Measurements from ENCODE around the gene CFAP410. TPM values are rescaled to one million over a fixed set of nuclear protein-coding genes. Genes with fewer than 3 reads are reported as not detected.

The CFAP410 gene
- total RNA-seq, 2 donors from 2014 or later = 48.8 to 51.3 TPM

DNA sequence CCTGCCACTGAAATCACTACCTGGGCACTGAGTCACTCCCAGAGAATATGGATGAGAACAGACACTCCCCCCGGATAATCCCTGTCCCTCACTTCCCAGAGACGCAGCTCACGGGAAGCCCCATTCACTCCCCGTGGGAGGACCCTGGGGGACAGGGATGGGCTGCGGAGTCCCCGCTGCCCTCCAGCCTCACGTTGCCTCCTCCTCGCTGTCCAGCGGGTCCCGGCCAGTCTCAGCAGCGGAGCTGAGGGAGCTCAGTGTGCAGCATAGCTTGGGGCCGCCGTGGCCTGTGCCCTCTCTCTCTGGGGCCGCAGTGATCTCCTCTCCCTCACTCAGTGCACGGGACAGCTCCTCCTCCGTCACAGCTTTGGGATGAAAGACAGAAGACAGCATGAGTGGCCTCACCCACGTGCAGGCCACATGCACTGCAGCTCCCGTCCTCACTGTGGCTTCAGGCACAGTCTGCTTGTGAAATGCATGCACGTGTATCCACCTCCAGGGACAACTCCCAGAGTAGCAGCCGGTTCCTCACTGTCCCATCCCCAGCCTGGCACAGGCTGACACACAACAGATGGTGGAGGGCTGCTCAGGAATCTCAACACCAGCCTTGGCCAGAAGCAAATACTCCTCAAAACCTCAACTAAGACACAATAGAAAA lies 7.4 kb downstream of the CFAP410 start:
- H3K36me3 ChIP-seq = peaks cover 10% of the 10 kb centered on the region
- TF ChIP-seq, protein P1, sequence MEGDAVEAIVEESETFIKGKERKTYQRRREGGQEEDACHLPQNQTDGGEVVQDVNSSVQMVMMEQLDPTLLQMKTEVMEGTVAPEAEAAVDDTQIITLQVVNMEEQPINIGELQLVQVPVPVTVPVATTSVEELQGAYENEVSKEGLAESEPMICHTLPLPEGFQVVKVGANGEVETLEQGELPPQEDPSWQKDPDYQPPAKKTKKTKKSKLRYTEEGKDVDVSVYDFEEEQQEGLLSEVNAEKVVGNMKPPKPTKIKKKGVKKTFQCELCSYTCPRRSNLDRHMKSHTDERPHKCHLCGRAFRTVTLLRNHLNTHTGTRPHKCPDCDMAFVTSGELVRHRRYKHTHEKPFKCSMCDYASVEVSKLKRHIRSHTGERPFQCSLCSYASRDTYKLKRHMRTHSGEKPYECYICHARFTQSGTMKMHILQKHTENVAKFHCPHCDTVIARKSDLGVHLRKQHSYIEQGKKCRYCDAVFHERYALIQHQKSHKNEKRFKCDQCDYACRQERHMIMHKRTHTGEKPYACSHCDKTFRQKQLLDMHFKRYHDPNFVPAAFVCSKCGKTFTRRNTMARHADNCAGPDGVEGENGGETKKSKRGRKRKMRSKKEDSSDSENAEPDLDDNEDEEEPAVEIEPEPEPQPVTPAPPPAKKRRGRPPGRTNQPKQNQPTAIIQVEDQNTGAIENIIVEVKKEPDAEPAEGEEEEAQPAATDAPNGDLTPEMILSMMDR (IDR thresholded peaks at IDR 0.05) = no peak
- no peaks in the 10 kb centered on the region for H3K27me3 ChIP-seq (replicated peaks; ENCODE audit: insufficient read depth)
- H3K4me1 ChIP-seq (ENCODE audit: control insufficient read depth in 1 of 2, low read depth in 2 of 2) = no peaks in the 10 kb centered on the region
- no peak for DNase-seq (ENCODE audit: low spot score)
- no peaks in the 10 kb centered on the region for H3K9me3 ChIP-seq
- H3K4me3 ChIP-seq = no peak overlapping the region
- no peak overlapping the region for H3K27ac ChIP-seq
- no peak for ATAC-seq (ENCODE audit: insufficient number of reproducible peaks, low FRiP score, low read depth)

DNA sequence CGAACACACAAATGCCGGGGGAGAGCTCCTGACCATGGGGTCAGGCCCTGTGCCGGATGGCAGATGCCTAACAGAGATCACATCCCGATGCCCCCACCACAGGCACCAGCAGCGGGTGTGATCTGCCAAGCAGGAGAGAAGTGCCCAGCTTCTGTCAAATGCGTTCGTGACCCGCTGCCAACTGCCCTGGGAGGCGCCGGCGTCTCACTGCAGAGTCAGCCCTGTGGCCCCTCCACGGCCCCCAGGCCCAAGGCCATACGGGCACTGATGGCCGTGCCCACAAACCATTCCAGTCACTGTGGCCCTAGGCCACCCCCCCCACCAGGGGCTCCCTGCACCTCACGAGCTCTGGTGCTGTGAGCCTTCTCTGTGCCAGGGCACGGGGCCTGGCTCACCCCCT lies 8.0 kb downstream of the CFAP410 start:
- no peak overlapping the region for H3K27ac ChIP-seq
- no peaks in the 10 kb centered on the region for H3K9me3 ChIP-seq
- no peaks in the 10 kb centered on the region for H3K4me1 ChIP-seq (ENCODE audit: control insufficient read depth in 1 of 2, low read depth in 2 of 2)
- H3K4me3 ChIP-seq = no peak overlapping the region
- H3K36me3 ChIP-seq = peaks cover 10% of the 10 kb centered on the region
- DNase-seq (ENCODE audit: low spot score) (no peak), ATAC-seq (ENCODE audit: insufficient number of reproducible peaks, low FRiP score, low read depth) (no peak)
- TF ChIP-seq, protein P1 (IDR thresholded peaks at IDR 0.05) = no peak
- no peaks in the 10 kb centered on the region for H3K27me3 ChIP-seq (replicated peaks; ENCODE audit: insufficient read depth)

DNA sequence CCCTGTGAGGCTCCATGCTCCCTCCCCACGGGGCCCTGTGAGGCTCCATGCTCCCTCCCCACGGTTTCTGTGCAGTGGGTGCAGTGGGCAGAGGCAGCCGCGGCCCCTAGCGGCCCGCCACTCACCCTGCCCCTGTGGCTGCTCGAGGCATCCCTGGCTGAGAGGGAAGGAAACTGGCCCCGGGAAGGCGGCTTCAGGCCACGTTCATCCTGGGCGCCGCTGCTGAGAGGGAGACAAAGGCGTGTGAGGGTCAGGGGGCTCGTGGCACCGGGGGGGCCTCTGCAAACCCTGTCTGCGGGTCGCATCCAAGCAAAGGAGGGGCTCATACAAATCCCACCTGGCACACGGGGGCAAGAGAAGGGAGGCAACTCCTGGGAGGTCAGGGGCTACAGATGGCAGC lies 8.5 kb downstream of the CFAP410 start:
- Histone ChIP-seq H3K27ac (no peak overlapping the region), H3K4me1 (ENCODE audit: control insufficient read depth in 1 of 2, low read depth in 2 of 2) (no peaks in the 10 kb centered on the region), H3K27me3 (replicated peaks; ENCODE audit: insufficient read depth) (no peaks in the 10 kb centered on the region), H3K9me3 (no peaks in the 10 kb centered on the region), H3K36me3 (peaks cover 12% of the 10 kb centered on the region), H3K4me3 (no peak overlapping the region)
- ATAC-seq (ENCODE audit: insufficient number of reproducible peaks, low FRiP score, low read depth) = no peak
- TF ChIP-seq, protein P1 (IDR thresholded peaks at IDR 0.05) = no peak
- DNase-seq (ENCODE audit: low spot score) = no peak

DNA sequence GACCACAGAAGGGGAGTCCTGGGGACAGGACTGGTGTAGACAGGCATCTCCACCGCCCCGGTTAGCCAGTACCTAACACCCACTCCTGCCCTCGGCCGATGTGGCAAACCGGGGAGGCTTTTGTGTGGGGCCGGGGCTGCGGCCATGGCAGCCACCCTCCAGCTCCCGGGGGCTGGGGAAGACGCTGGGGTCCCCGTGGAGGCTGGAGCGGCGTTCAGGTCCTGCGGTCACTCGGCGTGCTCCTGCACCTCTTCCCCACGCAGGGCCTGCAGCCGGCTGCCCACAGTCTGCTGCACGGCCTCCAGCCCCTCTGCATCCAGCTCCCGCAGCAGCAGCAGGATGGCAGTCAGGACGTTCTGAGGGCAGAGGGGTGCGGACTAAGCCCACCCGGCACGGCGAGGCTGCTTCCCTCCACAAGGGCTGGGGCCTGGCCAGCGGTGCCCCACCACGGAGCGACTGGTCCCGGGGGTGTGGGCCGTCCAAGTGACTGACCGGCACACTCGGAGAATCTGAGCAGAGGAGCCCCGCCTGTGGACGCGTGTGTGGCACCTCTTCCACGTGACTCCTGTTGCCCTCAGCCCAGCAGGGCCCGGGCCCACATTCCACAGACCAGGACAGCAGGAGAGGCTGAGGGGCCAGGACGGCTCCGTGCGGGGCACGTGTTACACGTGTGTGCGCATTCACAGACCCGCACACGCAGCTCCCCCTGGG lies 9.1 kb downstream of the CFAP410 start:
- no peaks in the 10 kb centered on the region for H3K4me1 ChIP-seq (ENCODE audit: control insufficient read depth in 1 of 2, low read depth in 2 of 2)
- H3K27ac ChIP-seq = no peak overlapping the region
- peaks cover 16% of the 10 kb centered on the region for H3K36me3 ChIP-seq
- TF ChIP-seq, protein P1 (IDR thresholded peaks at IDR 0.05) = no peak
- H3K27me3 ChIP-seq (replicated peaks; ENCODE audit: insufficient read depth) = no peaks in the 10 kb centered on the region
- ATAC-seq (ENCODE audit: insufficient number of reproducible peaks, low FRiP score, low read depth) = no peak
- no peak overlapping the region for H3K4me3 ChIP-seq
- no peak for DNase-seq (ENCODE audit: low spot score)
- no peaks in the 10 kb centered on the region for H3K9me3 ChIP-seq

DNA sequence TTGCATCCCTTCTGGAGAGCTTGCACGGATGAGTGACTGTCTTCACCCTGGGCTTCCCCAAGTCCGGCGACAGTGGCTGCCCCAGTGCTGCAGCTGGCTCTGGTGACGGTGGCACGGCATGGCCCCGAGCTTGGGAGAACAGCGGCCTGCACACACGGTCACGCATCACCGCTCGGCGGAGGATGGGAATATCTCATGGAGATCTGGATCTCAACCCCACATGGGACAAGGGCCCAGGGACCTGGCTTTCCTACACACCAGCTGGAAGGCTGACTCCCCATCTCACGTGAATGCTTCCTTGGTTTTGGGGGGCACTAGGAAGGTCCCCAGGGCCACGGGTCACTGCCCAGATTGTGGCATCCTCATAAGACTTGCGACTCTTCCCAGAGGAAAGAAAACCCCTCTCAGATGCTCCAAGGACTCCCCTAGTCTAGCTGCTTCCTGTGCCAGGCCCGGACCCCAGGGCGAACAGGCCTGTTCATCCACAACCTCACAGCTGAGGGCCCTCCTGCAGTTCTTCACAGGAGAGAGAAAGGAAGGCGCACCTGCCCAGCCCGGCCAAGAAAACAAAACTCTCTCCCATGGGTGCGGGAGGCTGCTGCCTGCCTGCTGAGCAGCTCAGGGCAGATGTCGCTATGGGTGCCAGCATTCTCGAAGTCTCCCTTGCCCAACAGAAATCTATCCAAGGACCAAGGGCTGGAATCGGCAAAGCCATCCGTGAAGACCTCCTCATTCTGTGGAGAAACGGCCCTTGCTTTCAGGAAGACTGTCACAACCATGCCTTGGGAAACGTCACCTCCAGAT lies 9.9 kb downstream of the CFAP410 start:
- H3K9me3 ChIP-seq = no peaks in the 10 kb centered on the region
- no peaks in the 10 kb centered on the region for H3K4me1 ChIP-seq (ENCODE audit: control insufficient read depth in 1 of 2, low read depth in 2 of 2)
- TF ChIP-seq, protein P1 (IDR thresholded peaks at IDR 0.05) = no peak
- no peak overlapping the region for H3K27ac ChIP-seq
- H3K4me3 ChIP-seq = no peak overlapping the region
- no peaks in the 10 kb centered on the region for H3K27me3 ChIP-seq (replicated peaks; ENCODE audit: insufficient read depth)
- peaks cover 21% of the 10 kb centered on the region for H3K36me3 ChIP-seq
- ATAC-seq (ENCODE audit: insufficient number of reproducible peaks, low FRiP score, low read depth) (no peak), DNase-seq (ENCODE audit: low spot score) (no peak)
